NK-92 (cell line): Measurements from ENCODE around the gene ZAP70.

Source experiments
- DNase-seq: peaks from one replicate; lab custom pipeline; 2025; ENCODE audit not compliant: unreplicated experiment; lab: John Stamatoyannopoulos, UW

The ZAP70 gene

DNA sequence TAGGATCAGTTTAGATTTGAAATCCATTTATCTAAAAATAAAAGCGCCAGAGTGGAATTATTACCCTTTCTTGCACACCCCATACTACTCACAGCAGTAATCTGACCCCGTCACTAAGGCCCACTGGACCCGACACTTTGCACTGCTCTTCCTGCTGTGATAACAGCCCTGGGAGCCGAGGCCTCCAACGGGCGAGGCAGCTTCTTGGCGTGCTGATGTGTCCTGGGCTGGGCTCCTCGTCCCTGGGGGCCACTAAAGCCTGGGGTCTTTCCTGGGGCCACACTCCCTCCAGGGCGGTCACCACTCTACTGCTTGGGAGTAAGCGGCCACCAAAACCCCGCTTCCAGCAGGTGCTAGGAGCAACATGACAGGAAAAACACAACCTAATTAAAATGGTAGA lies 61.7 kb downstream of the ZAP70 start:
- DNase-seq, result no peak

DNA sequence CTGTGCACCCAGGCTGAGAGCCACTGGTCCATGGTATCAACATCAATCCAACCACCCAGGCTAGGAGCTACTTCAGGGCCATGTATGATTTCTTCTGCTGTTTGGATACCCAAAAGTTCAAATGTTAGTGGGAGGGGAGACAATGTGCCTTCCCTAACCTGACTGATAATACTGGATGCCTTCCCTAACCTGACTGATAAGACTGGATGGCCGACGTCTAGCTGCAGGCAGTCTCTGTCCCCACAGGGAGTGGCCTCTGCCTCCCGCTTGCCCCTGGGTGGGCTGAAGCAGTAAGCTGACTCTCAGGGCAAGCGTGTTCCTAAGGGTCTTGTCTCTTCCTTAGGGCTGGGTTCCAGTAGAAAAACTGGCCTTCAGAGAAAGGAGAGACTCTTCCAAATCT lies 65.8 kb downstream of the ZAP70 start:
- no peak for DNase-seq

DNA sequence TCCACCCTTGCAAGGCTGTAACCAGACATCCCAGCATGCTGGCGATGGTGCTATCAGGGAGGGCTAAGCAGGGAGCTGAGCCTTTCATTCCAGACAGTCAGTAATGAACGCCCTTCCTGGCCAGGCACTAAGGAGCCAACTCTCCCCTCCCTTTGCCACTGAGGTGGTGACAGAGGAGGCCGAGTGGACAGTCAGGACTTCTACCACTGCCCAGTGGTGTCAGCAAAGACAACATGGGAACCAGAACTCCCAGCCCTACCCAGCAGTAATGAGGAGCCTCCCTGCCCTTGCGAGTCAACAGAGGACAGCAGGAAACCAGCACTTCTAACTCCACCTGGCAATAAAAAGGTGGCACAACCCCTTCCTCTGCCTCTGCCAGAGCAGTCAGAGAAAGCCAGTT lies 68.6 kb downstream of the ZAP70 start:
- no peak for DNase-seq

DNA sequence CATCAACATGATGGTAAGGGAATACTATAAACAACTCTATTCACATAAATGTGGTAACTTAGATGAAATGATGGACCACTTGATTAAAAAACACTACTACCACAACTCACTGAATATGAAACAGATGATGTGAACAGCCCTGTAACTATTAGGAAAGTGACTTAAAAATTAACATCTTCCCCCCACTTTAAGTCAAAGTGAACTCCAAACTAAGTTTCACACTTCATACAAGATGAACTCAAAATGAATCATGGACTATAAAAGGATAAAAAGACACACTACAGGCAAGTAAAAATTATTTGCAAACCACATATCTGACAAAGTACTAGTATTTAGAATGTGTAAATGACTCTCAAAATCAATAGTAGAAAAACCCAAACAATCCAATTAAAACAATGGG lies 71.6 kb downstream of the ZAP70 start:
- DNase-seq, result no peak

DNA sequence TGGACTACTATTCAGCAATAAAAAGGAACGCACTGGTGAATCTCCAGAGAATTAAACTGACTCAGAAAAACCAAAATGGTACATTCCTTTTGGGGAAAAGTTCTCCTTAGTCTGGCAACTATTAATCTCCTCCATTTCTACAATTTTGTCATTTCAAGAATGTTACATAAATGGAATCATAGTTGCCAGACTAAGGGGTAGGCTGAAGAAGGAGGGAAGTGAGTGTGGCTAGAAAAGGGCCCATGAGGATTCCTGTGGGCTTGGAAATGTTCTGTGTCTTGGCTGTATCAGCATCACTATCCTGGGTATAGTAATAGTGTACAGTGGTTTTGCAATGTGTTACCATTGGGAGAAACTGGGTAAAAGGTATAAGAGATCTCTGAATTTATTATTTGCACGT lies 72.4 kb downstream of the ZAP70 start:
- no peak for DNase-seq

DNA sequence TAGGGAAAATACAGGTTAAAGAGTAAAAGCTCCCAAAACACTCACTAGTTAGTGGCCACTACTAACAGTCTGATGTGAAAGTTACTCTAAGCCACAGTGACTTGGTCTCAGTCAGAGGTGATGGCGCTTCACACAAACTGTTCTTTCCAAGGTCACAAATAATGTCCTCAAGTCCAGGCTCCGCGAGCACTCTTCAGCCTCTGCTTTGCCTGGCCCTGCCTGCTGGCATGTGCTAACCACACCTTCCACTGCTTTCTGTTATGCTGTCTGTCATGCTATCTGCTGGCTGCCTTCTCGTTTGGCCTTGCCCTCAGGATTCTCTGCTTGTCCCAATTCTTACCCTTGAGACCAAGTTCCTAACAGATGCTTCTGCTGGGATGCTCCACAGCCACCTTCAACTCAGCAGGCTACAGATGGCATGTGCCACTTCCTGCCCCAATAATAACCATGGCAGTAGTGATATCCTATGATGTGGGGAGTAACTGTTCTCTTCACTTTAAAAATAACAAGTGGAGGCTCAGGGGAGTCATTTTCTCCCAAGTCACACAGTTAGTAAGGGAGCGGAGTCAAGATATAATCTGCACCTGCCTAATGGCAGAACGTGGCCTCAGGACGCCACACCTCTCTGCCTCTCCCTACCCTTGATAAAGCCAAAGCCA lies 75.7 kb downstream of the ZAP70 start:
- DNase-seq, result no peak
